ENCODE results near the gene CYP39A1.

The CYP39A1 gene

DNA sequence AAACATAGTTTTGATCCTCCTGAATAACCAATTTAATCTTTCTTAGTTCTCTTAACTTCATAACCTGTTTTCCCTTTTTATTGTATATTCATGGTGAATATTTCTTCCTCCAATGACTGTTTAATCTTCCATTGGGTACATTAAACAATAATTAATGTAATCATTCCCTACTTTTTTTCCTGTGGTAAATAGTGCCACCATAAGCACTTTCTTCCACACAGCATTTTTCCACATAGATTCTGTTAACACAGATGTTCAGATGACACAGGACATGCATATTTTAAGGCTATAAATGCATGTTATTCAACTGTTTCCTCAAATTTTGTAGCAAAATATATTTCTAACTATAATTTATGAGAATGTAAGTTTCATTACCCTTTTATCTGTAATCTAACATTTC, 61.9 kb downstream of the CYP39A1 start:
- DNase-seq: no peak

- no peak for DNase-seq
Observed at GRCh38 chr6:46586906-46587305, 65.7 kb downstream of the CYP39A1 start.

DNA sequence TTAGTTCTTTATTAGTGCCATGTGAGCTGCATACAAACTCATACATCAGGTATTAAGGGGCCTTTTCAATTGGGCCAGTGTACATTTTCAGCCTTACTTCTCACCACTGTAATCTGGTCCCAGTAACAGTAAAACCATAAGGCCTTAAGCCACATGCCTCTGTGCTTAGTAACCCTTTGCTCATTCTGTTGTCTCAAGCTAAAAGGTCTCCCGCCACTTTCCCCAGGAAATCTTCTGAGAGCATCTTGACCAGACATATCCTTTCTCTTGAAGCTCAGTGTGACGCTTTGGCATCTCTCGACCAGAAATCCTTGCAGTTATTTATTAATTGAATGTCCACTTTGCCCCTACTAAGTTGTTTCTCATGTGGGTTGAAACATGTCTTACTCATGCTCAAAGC, 68.0 kb downstream of the CYP39A1 start:
- DNase-seq: no peak

- DNase-seq: no peak
Observed at GRCh38 chr6:46583721-46584120, 68.9 kb downstream of the CYP39A1 start.

GRCh38 chr6:46583081-46583480, 69.5 kb downstream of the CYP39A1 start:
- DNase-seq: no peak

GRCh38 chr6:46581459-46582177, 71.0 kb downstream of the CYP39A1 start:
- DNase-seq: no peak

GRCh38 chr6:46575530-46575929, 77.1 kb downstream of the CYP39A1 start:
- no peak for DNase-seq

DNA sequence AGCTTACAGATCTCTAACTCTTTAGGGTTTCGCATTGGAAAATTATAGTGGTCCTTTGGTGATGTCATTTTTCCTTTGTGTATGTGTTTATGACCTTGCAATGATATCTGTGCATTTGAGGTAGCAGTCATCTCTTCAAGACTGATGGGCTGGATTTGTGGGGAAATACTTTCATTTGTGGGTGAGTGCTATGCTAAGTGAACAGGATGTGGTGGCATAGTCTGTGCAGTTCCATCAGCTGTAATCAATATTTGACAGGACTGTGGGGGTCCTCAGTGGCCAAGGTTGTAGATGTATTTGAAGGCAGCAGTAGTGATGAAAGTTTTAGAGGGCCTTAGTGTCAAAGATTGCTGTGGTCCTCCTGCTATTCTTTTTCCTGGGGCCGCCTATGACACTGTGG, 79.5 kb downstream of the CYP39A1 start:
- no peak for DNase-seq

GRCh38 chr6:46565531-46565930, 87.1 kb downstream of the CYP39A1 start:
- no peak for DNase-seq

DNA sequence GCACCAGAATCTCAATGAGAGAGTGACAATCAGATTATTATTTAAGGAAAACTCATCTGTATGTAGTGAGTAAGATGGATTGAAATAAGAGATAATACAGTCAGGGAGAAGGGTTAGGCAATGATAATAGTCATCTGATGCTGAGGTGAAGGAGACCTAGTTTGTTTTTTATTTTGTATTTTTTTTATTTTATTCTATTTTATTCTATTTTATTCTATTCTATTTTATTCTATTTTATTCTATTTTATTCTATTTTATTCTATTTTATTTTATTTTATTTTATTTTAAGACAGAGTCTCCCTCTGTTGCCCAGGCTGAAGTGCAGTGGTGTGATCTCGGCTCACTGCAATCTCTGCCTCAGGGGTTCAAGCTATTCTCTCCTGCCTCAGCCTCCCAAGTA, 88.7 kb downstream of the CYP39A1 start:
- no peak for DNase-seq

DNA sequence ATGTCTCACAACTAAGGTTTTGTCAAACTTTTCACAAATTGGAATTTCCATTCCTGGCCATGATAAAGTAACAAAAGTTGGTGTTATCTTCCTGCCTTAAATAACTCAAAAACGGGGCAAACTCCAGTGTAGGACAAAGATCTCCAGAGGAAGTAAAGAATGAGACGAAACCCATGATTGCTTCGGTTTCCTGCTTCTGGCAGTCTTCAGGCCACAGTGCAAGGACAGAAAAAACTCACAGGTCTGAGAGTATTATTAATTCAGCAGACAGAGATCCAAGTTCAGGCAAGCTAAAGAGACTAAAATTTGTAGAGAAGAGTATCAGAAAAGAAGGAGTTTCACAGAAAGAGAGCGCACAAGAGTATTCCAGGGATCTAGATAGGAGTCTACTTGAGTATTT, 96.6 kb downstream of the CYP39A1 start:
- no peak for DNase-seq

DNA sequence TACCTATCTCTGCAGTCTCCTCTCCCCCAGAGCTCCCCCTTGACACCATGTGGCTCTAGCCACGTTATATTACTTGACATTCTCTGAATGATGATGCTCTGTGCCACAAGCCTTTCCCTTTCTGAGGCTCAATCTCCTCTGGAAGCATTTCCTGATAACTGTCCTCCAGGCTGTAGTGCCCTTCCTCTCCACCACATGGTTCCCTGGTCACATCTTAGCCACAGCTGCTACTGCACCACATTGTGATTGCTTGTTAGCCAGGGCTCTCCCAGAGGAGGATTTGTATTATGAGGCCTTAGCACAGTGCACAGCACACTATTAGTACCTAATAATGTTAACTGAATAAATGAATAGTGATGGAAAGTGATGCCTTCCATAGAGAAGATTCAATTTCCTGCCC, 97.5 kb downstream of the CYP39A1 start:
- DNase-seq: no peak

- DNase-seq: no peak
Observed at GRCh38 chr6:46549155-46549554, 103.5 kb downstream of the CYP39A1 start.

GRCh38 chr6:46541556-46541955, 111.1 kb downstream of the CYP39A1 start:
- no peak for DNase-seq

DNA sequence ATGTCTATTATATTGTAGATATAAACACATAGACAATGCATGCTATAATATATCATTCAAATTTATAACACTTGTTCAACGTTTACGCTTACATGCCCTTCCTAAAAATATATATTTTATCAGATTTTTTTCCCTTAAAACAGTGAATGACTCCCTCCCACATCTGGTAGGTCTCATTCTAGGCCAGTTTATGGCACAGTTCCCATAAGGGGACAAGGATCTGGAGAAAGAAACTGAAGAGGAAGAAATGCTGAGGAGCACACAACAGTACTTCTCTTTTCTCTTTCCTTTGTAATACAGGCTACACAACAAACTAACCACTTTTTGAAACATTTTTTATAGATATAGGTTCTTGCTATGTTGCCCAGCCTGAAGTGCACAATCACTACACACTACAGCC, 112.8 kb downstream of the CYP39A1 start:
- no peak for DNase-seq

- no peak for DNase-seq
Observed at GRCh38 chr6:46538800-46539480, 113.7 kb downstream of the CYP39A1 start.

GRCh38 chr6:46530896-46531295, 121.7 kb downstream of the CYP39A1 start:
- no peak for DNase-seq

DNA sequence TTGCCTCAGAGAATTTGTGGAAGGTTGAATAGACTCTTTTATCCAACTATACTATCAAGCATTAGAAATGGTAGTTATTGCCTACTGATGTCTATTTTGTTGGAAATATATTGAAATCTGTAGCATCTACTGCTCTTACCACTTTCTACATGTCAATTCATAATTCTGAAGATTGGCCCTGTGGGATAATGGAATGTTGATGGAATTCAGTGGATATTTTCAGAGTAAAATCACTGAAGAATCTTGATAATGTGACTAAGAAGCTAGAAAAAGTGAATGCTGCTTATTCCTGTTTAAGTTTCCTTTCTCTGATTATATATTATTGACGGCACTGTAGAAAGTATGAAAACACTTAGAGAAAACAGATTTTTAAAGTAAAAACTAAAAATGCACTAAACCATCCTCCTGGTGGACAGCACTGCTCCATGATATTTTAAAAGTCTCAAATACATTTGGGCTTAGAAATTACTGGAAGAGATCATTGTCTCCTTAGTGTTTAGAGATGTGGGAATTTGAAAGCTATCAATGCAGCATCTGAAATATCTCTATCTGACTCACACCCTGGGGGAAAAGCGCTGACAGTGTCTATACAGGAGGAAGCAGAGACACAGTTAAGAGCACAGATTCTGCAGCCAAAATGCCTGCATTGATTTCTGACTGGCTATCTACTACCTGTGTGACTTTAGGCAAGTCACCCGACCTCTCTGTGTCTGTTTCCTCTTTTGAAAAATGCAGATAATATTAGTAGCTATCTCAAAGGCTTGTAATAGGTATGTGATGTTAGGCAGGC, 123.5 kb downstream of the CYP39A1 start:
- no peak for DNase-seq

- no peak for DNase-seq
Observed at GRCh38 chr6:46526607-46527006, 126.0 kb downstream of the CYP39A1 start.

DNA sequence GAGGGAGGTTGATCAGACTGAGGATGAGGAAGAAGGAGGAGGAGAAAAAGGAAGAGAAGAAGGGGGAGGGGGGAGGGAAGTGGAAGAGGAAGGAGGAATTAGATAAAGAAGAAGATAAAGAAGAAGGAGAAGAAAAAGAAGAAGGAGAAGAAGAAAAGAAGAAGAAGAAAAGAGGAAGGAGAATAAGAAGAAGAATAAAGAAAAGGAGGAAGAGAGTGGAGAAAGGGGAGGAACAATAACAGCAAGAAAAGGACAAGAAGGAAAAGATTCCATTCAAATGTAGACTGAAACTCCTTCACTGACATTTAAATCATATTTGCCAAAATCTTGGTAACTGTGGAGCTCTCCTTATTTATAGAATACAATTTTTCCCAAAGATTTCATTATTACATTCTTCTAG, 127.0 kb downstream of the CYP39A1 start:
- no peak for DNase-seq

- DNase-seq: no peak
Observed at GRCh38 chr6:46521464-46521971, 131.1 kb downstream of the CYP39A1 start.

GRCh38 chr6:46517202-46517601, 135.4 kb downstream of the CYP39A1 start:
- DNase-seq: no peak

GRCh38 chr6:46513533-46513932, 139.1 kb downstream of the CYP39A1 start:
- no peak for DNase-seq

Measured in fibroblast of skin of abdomen (primary cell).